Activated T-cell treated with anti-CD3 and anti-CD28 coated beads for 48 hours (primary cell): ENCODE data around the gene SHROOM1.
"Not testable (repeated sequence)": the region's sequence is repeated elsewhere in the genome, so short reads cannot be mapped to it uniquely, and the experiment has no call there.

Experiments
- DNase-seq: peaks from one replicate; pipeline ENCODE4 v3.0.0-alpha.2; 2020; ENCODE audit warnings: low read depth

SHROOM1 gene

GRCh38 chr5:132805872-132806271 lies 24.6 kb downstream of the SHROOM1 start:
- DNase-seq: not testable (repeated sequence)

DNA sequence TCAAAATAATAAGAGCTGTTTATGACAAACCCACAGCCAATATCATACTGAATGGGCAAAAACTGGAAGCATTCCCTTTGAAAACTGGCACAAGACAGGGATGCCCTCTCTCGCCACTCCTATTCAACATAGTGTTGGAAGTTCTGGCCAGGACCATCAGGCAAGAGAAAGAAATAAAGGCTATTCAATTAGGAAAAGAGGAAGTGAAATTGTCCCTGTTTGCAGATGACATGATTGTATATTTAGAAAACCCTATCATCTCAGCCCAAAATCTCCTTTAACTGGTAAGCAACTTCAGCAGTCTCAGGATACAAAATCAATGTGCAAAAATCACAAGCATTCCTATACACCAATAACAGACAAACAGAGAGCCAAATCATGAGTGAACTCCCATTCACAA lies 26.2 kb downstream of the SHROOM1 start:
- DNase-seq: not testable (repeated sequence)

GRCh38 chr5:132802685-132803066 lies 27.8 kb downstream of the SHROOM1 start:
- not testable (repeated sequence) for DNase-seq

- no peak for DNase-seq
These were observed 28.3 kb downstream of the SHROOM1 start for GRCh38 chr5:132802044-132802684.

- no peak for DNase-seq
These were observed 29.9 kb downstream of the SHROOM1 start for GRCh38 chr5:132800545-132800944.

GRCh38 chr5:132799392-132799791 lies 31.1 kb downstream of the SHROOM1 start:
- no peak for DNase-seq

DNA sequence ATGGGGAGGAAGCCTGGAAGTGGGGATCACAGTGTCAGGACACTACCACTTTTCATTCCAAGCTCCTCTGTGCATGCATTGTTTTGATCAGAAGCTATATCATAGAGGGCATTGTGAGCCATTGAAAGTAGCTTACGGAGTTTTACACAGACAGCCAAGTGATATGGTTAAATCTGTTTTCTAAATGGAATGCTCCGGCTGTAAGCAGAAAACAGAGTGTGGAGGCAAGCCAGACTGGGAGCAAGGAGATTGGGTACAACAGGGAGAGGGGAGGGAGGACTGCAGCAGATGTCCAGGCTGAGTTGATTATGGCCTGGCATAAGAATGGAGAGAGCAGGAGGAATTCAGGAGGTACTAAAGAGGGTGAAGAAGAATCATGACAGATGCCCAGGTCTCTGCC lies 32.8 kb downstream of the SHROOM1 start:
- no peak for DNase-seq

DNA sequence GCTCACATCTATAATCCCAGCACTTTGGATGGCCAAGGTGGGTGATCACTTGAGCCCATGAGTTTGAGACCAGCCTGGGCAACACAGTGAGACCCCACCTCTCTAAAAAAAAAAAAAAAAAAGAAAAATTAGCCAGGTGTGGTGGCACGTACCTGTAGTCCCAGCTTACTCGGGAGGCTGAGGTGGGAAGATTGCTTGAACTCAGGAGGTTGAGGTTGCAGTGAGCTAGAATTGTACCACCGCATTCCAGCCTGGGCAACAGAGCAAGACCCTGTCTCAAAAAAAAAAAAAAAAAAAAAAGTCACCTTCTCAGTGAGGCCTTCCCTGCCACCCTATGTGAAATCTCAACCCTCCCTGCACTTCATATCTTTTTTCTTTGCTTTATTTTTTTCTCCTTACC lies 39.4 kb downstream of the SHROOM1 start:
- no peak for DNase-seq

GRCh38 chr5:132790201-132790865 lies 40.1 kb downstream of the SHROOM1 start:
- no peak for DNase-seq

GRCh38 chr5:132788990-132789886 lies 41.2 kb downstream of the SHROOM1 start:
- no peak for DNase-seq

DNA sequence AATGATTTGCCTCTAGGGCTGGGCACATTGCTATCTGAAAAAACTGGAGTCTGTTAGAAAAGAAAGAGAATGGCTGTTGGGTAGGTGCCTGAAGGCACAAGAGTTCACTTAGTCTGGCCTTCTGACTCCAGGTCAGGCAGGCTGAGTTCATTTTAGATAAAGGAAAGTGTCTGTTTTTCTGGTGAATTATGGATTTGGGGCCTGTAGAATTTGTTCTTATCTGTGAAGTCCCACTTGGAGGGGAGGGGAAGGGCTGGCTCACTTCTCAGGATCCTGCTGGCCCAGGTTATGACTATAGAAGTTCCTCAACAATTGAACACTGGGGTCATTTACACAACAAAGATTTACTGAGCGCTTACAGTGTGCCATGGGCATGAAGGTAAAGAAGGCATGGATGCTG lies 41.9 kb downstream of the SHROOM1 start:
- no peak for DNase-seq

DNA sequence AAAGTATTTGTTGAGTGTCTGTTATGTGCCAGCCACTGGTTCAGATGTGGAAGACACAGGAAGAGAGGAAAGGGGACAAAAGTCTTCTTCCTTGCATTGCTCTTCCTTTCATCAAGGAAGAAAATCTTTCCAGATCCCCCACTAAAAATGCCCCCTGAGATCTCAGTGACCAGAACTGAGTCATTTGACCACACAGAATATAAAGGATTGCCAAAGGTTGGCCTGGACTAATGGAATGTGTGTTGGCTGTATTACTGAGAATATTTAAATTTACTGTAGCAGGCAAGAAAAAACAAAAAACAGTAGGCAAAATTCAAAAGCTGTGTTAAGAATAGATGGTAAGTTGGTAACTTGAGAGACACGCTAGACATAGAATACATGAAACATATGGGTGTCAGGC lies 43.4 kb downstream of the SHROOM1 start:
- DNase-seq: no peak

DNA sequence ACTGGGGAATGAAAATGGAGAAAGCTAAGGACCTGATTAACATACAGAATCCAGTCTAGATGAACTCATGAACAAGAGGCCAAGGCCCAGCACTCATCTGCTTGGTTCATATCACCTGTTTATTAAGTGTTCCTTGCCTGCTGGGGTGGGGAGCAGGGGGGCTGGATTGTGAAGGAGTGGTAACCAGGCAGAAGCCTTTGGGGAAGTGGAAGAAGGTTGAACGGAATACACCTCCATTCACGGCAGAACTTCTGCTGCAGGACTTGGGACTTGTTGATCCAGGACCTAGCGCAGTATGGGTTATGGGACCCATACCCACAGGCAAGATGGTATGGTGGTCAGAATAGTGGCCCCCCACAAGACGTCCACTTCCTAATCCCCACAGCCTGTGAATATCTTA lies 44.6 kb downstream of the SHROOM1 start:
- no peak for DNase-seq

DNA sequence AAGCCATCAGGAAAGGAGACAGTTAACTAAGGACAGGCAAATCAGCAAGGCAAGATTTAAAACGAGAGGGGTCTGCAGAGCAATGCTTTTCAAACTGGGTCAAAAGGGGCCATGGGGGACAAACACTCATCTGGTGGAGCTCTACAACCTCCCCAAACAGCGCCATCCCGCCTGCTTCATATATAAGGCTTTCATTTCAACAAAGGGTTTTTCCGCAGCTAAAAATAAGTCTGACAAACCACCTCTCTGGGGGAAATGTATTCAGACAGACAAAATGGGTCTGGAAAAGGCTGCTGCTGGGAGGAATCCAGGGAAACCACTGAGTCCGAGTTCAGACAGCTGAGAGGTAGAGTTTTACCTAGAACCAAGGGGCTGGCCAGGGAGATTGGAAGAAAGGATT lies 45.1 kb downstream of the SHROOM1 start:
- DNase-seq: no peak

DNA sequence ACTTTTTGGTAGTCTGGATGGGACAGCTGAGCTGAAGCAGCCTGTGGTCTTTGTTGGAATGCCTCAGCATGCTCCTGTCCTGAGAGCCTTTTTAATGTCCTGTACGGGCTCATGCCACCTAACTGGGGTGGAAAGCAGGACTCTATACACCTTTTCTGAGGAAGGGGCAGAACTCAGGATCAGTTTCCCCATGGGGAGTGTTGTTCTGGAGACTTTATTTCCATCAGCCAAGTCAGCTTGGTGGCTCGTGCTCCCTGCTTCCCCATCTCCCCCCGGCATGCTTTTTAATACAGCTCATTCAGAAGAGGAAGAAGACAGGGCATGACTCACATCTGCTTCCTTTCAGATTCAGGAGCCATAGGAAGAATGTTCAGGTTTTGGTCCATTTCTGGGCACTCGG lies 48.3 kb downstream of the SHROOM1 start:
- no peak for DNase-seq

DNA sequence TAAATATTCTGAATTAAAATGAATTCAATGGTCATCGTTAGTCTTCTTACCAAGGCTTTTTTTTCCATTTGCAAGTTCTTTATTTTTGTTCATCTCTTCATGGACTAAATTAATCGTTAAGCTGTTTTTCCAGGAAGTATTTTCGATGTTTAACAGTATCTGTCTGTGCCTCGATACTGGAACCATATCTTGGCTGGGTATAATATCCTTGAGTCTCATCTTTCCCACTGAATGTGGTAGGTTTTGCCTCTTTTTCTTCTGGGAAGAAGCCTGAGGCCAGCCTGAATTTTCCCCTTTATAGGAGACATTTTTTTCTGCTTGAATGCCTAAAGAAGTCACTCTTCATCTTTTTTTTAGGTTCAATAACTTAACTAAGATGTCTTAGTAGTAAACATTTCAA lies 49.4 kb downstream of the SHROOM1 start:
- DNase-seq: no peak

GRCh38 chr5:132780577-132780976 lies 49.9 kb downstream of the SHROOM1 start:
- no peak for DNase-seq

GRCh38 chr5:132779961-132780360 lies 50.5 kb downstream of the SHROOM1 start:
- DNase-seq: no peak

DNA sequence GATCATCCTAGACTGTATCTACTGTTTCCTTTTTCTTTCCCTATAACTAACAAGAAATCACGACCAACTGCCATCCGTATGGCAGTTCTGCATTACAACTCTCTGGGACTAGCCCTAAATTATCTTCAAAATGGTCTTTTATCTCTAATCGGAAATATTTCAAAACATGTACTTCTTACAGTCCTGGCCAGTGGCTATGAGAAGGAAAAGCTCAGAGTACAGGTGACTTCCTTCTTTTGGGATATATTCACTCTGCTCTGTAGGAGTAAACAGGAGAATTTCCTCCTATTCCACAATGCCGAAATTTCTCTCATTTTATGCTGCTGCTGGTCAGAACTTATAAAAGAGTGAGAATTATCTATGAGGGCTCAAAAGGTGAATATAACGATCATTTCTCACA lies 51.6 kb downstream of the SHROOM1 start:
- no peak for DNase-seq

- DNase-seq: no peak
These were observed 52.3 kb downstream of the SHROOM1 start for GRCh38 chr5:132778129-132778528.

GRCh38 chr5:132777209-132778069 lies 53.0 kb downstream of the SHROOM1 start, which contains the start of gene SEPTIN8:
Gene SEPTIN8 (minus strand): TSS chr5:132777239. CDS start chr5:132777137, 102 bp downstream.
- peak; percentile 30 for DNase-seq

DNA sequence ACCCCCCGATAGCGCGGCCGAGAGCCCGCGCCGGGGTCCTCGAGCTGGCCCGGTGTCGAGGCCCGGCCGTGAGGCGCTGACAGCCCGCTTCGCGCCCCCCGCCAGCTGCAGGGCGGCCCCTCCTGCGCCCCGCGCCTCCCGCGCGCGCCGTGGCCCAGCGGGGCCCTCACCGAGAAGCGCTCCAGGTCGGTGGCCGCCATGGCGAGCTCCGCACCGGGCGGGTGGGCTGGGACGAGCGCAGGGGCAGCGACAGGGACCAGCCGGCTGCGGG lies 53.6 kb downstream of the SHROOM1 start:
- DNase-seq: no peak
